Coronary artery (tissue), 2 donors: ENCODE results near the gene DNAJC21.
A peak's percentile ranks its signal among the peaks of the same experiment; 100 is the strongest.

ENCODE experiments used
- DNase-seq: peaks from one replicate; pipeline ENCODE4 v3.0.0-alpha.2; 2017; ENCODE audit warnings: low spot score
- H3K27ac ChIP-seq, 2 donors: fragments of 200-600 bp; sonication (generic); one replicate each; pipeline ENCODE4 v1.5.1; 2016 to 2019
- H3K4me3 ChIP-seq: fragments of 200-600 bp; sonication (generic); 2 replicates; pipeline ENCODE4 v1.5.1; 2016; ENCODE audit warnings: mild to moderate bottlenecking, moderate library complexity
- CTCF ChIP-seq: fragments of 200-600 bp; sonication (generic); IDR thresholded peaks from one replicate; pipeline ENCODE4 v1.5.1; 2019; ENCODE audit warnings: antibody characterized with exemption

Gene DNAJC21

GRCh38 chr5:34913072-34913471 lies 16.3 kb upstream of the DNAJC21 start:
- no peak for TF ChIP-seq CTCF
- Histone ChIP-seq H3K4me3 (no peak overlapping the region), H3K27ac (no peak overlapping the region)
- DNase-seq: no peak

GRCh38 chr5:34914671-34915138 lies 14.7 kb upstream of the DNAJC21 start:
- H3K4me3 ChIP-seq: peak overlapping the region; percentile 95
- peak overlapping the region; percentile 67 to 92 for H3K27ac ChIP-seq
- no peak for TF ChIP-seq CTCF
- no peak for DNase-seq

DNA sequence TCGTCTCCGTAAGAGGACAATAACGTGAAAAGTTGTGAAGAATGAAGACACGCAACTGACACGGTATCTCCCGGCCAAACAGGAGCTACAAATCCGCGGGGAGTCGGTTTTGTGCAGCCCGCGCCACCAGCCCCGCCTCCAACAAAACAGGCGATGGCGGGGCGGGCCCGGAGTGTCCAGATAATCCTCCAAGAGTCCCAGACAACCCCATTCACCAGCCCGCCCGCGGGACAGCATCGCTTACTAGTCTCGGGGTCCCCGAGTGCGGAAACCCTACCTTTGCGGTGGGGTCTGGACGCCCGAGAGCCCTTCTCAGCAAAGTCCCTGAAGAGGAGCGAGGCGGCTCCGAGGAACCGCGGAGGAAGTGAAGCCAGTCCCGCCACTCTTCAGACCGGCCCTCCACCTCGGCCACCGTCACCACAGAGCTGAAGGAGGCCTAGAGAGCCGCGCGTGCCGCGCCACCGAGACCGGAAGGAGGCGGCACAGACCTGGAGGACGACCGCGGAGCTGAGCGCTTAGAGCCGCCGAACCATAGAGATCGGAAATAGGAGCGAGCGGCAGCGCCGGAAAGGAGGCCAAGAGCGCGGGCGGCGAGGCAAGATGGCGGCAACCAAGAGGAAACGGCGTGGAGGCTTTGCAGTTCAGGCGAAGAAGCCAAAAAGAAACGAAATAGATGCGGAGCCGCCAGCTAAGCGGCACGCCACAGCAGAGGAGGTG lies 14.1 kb upstream of the DNAJC21 start, which contains the start of the genes BRIX1 and RAD1:
TSS of gene BRIX1 (plus strand) at position 573 of the 717 bp plus-strand sequence. CDS start at position 601, 28 bp downstream.
TSS of gene RAD1 (minus strand) at position 366 of the 717 bp plus-strand sequence. CDS start 612 bp downstream, outside the sequence.
- peak; percentile 97 for DNase-seq
- TF ChIP-seq CTCF: no peak
- H3K27ac ChIP-seq: peak within 1 kb of the TSS; percentile 67 to 92
- peak within 1 kb of the TSS; percentile 95 for H3K4me3 ChIP-seq

GRCh38 chr5:34915856-34916192 lies 13.5 kb upstream of the DNAJC21 start:
- no peak for TF ChIP-seq CTCF
- Histone ChIP-seq H3K4me3 (peak overlapping the region; percentile 95), H3K27ac (peak overlapping the region; percentile 67 to 83)
- no peak for DNase-seq

DNA sequence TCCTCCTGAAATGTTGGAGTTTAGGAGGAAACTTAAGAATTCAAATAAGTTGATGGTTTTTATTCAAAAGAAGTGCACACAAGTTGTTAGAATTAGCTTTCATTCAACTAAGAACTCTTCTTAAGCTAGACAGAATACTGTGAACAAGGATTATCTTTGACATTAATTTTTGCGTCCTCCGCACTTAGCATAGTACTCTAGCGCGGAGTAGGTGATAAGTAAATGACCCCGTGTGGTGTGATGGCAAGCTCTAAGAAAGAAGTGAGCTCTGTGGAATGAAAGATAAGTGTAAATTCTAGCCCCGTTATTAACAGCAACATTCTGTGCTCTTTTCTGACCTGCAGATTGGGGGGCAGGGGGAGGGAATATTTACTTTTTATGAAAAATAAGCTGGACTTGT lies 12.8 kb upstream of the DNAJC21 start:
- no peak overlapping the region for H3K27ac ChIP-seq
- TF ChIP-seq CTCF: no peak
- H3K4me3 ChIP-seq: peak overlapping the region; percentile 95
- DNase-seq: no peak

GRCh38 chr5:34918025-34918424 lies 11.3 kb upstream of the DNAJC21 start:
- DNase-seq: no peak

More at GRCh38 chr5:34918025-34918424, 11.3 kb upstream of the DNAJC21 start:
- TF ChIP-seq CTCF: no peak
- H3K4me3 ChIP-seq: no peak overlapping the region
- no peak overlapping the region for H3K27ac ChIP-seq
